GM18870 (cell line): ENCODE measurements around the gene HLA-DOB.

ENCODE experiments used
- ATAC-seq: cut with Tn5 transposase; IDR thresholded peaks from one replicate; pipeline ENCODE4 v1.9.1; 2021; ENCODE audit warnings: moderate library complexity; ENCODE audit not compliant: unreplicated experiment

The HLA-DOB gene

DNA sequence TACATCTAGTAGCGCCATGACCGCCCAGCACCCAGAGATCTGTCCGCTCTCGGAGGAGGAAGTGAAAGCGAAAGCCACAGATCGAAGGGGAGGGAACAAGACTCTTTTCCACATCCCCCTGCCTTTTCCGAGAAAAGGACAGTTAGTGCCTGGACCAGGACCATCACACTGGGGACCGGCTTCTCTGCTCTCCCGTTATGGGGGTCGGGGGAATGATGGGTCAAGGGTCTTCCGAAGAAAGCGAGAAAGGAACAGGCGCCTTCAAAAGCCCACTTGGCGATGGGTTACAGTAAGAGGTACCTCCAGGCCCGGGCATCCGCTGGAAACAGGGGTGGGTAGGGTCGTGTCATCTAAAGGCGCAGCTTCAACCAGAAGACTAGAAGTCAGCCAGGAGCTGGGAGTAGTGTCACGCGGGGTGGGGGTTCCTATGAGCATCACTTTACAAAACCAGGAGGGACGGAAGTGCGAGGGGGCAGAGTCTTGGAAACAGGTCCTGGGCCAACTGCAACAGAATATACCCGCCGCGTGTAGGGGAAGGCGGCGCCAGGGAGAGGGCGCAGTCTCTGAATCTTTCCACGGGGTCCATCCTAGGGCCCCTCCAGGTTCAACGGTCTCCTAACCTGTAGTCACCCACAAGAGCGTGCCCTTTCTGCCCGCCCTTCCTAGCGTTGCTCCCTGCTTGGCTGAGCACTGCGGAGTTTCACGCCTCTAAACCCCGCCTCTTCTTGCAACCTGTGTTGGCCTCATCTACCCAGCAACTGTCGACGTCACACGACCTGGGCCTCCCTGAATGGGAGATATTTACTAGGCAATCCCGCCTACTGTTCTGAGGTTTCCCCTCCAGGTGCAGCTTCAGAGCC is 27.4 kb upstream of the HLA-DOB start, which contains the start of gene PSMB8:
PSMB8 (minus strand) TSS at position 69 of the 860 bp plus-strand sequence; CDS start at position 18, 51 bp downstream.
- ATAC-seq: peak; percentile 69

DNA sequence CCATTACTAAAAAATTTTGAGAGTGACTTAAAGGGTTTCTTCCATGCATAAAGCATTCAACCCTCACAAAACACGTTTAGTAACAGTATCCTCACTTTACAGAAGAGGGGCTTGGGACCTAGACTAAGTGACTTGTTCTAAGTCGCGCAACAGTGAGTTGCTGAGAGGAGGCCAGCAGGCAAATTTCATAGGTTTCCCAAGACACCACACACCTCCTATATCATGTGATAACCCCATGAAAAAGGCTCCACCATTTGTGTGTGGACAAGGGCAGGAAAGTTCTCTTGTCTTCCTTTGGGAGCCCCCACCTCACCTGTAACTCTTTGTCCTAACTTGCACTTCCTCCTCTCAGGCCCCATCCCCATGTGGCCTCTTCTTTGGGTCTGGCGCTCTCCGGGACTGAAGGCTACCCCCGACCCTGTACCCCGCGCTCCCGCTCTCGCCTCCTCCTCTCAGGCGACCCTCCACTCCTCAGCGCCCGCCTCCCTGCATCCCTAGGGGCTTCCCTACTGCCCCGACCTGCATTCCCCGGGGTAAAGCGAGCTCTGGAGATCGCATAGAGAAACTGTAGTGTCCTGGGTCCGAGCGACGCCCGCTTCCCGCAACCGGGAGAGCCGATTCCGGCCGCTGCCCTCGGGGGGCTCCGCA is 26.7 kb upstream of the HLA-DOB start:
- no peak for ATAC-seq

DNA sequence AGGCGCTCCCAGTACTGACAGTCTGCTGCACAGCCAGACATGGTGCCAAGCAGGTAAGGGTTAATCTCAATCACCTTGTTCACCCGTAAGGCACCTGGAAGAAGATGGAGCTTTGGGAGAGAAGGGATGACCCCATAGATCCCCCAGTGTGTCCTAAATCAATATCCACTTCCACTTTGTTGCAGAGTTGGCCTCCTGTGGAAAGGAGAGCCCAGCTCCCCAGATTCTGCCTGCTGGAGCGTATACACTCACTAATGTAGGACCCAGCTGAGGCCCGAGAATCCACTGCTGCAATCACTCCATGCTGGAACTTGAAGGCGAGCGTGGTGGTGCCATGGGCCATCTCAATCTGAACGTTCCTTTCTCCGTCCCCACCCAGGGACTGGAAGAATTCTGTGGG is 25.9 kb upstream of the HLA-DOB start:
- ATAC-seq: no peak

DNA sequence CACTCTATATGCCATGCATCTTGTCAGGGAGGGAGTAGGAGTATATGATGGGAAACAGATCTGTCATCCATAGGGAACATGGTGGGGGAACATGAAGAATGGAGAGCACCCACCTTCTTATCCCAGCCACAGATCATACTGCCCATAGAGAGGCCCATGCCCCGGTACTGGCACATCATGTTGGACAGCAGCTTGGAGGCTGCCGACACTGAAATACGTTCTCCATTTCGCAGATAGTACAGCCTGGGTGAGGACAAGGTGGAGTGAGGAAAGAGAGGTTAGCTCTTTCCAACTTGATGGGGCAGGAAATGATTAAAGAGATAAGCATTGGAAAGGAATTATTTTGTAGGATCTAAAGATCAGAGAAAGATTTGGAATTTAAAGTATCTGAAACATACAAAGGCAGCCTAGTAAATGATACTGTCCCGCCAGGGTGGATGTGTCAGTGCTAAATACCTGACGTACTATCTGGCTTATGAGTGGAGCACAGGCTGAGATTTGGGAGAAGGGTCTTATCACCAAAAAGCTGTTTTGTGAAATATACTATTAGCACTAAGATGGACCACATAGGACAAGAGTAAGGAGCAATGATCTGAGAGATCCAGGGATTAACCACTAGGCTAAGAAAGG is 25.3 kb upstream of the HLA-DOB start:
- ATAC-seq: no peak

DNA sequence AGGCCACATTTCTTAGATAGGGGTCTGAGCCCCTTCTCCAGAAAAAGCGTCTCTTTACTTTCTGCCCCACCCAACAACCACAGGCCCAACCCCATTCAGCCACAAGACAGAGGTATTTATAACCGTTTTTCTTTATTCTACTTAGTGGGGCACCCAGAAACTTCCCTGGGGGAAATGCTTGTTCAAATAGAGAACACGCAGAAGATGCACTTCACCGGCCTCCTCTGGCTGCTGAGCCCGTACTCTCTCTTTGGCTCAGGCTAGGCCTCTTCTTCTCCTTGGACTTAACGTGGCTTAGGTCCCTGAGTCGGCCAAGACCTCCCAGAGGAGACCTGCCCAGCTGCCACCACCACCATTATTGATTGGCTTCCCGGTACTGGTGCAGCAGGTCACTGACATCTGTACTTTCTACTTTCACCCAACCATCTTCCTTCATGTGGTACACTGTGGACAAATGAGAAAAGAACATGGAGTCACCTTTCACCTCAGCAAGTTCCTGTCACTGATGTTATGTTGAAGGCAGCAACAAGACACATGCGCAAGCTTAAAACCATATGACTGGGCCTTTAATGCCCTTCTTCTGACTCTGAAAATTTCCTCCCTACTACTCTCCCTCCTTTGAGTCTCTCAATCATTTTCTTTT is 23.9 kb upstream of the HLA-DOB start:
- no peak for ATAC-seq

DNA sequence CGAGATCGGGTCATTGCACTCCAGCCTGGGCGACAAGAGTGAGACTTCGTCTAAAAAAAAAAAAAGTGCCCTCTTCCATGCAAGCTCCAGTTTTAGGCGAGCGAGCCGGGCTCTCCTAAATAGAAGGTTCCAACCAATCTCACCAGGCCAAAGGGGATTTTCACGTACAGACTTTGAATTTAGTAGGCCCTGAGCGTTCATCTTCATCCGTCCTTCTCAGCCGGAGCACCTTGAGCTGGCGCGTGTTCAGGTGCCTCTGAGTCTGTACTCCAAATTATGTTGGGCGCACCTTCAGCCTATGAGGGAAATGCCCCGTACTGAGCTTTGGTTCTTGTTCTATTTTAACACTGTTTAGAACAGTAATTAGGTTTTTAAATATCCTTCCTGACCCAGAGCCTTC is 22.6 kb upstream of the HLA-DOB start:
- ATAC-seq: no peak

DNA sequence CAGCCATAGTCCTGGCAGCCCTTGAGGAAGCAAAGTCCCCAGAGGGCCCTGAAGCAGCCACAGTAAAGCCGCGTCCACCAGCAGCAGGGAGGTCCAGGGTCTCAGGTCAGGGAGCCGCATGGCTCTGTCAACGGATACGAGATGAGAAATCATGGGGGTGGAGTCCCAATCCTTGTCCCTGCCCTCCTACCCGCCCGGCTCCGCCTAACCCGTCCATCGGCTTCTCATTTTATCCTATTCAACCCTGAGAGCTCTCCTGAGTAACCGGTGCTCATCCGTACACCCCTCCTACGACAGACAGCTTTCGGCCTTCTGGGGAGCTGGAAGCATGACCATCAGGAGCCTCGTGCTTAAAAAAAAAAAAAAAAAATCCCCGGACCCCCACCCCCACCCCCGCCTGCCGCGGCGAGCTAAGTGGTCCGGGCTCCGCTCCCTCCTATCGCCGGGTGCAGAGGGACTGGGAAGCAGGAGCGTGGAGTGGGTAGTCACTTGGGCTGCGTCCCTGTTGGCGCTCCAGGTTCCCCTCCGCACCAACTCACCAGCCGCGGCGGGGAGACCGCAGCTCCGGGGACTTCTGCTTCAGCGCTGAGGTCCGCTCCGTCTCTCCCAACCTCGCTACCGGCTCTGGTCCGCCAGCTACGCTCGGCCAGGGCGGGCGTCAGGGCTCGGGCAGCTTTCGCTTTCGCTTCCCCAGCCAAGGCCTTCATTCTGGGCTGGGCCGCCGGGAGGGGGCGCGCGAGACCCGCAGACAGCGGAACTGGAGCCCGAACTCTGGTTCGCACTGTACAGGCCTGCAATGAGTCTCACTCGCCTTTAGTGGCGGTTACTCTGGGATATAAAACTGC is 21.5 kb upstream of the HLA-DOB start, which contains the start of gene TAP2:
TAP2 (minus strand) TSS at position 626 of the 845 bp plus-strand sequence; CDS start at position 120, 506 bp downstream.
- ATAC-seq: peak; percentile 70

DNA sequence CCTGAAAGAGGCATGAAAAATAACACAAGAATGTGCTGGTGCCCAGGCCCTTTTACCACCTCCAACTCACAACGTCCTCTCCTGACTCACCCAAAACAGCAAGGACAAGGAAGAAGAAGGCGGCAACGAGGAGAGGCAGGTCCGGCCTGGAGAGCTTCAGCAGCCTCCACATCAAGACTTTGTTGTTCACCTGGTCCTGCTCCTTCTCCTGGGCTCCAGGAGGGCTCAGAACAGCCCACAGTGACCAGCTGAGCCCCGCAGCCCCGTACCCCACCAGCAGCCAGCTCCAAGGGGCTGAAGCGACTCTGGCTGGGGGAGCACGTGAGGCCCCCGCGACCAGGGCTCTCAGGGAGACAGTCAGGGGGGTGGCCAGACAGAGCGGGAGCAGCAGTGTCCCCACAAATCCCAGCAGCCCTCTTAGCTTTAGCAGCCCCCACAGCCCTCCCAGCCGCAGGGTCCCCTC is 20.9 kb upstream of the HLA-DOB start:
- no peak for ATAC-seq

DNA sequence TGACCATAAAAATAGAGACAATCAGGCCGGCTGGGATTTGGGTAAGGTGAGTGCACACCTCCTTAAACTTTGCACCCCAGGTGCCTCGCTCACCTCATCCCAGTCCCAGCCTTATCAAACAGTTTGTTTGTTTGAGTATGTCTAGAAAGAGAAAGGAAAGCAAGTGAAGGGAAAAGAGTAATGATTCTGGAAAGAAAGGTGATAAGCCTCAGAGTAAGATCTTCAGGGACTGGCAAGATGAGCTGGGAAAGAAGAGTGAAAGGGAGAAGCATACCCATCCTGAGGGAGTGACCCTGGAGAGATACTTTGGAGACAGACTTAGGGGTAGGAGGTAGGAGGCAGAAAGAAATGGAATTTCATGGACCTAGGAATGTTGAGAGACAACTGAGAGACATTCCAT is 20.1 kb upstream of the HLA-DOB start:
- no peak for ATAC-seq

DNA sequence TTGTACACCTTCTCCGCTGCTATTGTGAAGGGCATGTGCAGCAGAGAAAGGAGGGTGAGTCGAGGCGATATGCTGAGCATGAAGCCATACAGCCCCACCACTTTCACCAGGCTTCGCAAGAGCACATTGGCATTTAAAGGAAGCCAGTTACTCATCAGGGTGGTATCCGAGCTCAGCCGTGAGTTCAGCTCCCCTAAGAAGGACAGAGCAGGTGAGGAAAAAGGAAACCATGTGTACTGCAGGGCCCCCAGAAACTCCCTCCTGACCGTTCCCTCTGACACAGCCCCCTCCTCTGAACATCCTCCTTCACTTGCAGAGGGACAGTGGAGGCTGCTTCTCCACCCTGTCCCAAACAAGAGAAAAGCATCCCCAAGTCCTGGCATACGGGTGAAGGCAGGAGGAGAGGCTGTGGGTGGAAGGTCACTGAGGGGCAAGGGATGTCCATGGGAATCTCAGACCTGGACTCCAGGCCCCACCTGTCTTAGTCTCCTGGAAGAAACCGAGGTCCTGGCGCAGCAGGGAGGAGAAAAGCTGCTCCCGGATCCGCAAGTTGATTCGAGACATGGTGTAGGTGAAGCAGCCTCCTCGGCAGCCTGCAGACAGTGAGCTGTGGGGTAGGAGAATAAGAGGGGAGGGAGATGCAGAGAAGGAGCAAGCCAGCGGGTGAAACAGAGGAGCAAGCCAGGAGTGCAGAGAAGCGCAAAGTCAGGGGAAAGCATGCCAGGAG is 18.5 kb upstream of the HLA-DOB start:
- ATAC-seq: no peak

DNA sequence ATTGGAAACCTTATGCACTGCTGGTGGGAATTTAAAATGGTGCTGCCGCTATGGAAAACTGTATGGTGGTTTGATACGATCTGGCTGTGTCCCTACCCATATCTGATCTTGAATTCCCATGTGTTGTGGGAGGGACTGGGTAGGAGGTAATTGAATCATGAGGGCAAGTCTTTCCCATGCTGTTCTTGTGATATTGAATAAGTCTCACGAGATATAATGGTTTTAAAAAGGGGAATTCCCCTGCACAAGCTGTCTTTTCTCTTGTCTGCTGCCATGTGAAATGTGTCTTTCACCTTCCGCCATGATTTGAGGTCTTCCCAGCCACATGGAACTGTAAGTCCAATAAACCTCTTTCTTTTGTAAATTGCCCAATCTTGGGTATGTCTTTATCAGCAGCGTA is 16.9 kb upstream of the HLA-DOB start:
- ATAC-seq: no peak

DNA sequence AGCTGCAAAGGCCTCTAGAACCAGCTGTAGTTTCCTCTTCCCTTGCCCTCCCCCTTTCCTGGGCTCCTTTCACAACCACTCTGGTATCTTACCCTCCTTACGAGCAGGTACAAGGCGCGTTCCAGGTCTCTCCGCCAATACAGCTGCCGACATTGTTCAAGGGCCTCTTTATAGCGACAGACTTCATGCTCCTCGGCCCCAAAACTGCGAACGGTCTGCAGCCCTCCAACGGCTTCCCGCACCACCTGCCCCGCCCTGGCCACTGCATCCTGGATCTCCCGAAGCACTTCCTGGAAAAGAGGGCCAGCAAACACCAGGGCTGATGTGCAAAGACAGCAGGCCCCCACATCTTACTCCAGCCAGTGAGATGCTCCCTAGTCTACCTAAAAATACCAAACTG is 15.7 kb upstream of the HLA-DOB start:
- ATAC-seq: no peak

DNA sequence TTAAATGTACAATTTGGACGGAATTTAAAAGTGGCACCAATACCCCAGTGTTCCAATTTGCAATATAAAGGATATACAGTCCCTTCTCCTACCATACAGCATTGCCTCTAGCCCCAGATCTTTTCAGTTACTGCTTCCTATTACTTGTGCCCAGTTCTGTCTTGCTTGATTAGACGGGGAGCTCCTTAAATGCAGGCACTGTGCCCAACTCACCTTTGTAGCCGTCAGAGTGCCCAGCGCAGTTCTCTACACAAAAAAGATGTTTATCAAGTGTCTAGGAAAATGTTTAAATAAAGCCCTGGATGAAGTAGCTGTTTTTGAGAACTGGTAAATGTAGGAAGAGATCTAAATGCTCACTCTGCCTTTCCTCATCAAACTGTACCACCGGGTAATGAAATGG is 14.1 kb upstream of the HLA-DOB start:
- ATAC-seq: no peak

DNA sequence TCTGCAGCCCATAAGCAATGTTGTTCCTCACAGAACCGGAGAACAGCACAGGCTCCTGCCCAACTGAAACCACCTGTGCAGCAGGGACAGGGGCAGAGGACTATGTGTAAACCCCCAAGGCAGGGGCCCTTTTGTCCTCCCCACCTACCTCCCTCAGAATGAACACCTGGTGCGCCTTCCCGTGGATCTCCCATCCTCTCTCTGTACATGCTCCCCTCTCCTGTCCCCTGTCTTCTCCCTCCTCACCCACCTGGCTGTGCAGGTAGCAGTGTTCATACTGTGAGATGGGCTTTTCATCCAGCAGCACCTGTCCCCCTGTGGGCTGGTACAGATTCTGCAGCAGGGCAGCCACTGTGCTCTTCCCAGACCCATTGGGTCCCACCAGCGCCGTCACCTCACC is 13.2 kb upstream of the HLA-DOB start:
- ATAC-seq: no peak

DNA sequence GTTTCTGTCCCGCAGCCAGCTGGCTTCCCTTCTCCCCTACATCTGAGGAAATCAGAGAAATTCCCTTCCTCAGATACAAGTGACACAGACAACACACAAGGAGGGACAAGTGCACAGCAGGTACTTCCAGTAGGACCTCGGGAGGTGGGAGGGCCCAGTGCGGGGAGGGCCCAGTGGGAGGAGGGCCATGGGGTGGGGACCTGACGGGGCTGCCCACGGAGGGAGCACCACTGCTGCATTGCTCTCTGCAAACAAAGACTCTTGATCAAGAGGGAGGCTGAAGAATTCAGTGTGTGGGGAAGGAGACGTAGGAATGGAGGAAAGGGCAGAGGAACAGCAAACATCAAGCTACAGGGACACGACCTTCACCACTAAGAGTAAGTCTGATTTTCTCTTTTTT is 12.7 kb upstream of the HLA-DOB start:
- no peak for ATAC-seq

DNA sequence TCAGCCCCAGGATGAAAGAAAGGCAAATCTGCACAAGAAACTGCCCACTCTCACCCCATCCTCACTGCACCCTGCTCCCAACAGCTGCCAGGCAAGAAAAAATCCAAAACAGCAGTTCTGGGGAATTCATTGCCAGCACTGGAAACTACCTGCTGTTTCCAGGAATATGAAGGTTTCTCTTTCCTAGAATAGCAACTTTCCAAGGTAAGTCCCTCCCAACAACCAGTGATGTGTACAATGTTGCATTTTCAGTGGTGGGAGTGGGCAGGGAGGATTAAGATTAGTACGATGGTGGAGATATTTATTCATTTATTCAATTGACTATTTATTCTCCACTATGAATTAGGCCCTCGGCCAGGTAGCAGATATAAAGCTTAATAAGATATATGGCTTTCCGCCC is 10.2 kb upstream of the HLA-DOB start:
- no peak for ATAC-seq

DNA sequence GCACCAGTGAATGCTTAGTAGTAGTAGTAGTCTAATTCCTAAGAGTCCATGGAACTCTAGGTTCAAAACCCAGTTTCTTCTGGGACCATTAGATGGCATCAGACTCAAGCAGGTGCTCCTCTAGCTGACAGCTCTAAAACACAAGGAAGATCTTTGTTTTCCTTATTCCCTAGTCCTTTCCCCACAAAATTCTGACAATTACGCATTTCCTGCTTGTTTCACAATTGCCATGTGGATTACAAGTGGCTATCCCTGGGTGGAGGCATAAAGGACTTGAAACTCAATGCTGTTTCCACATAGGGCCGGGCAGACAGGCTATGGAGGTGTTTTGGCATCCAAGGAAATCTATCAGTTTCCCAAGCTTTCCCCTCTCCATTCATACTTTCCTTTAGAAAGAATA is 9.2 kb upstream of the HLA-DOB start:
- ATAC-seq: no peak

DNA sequence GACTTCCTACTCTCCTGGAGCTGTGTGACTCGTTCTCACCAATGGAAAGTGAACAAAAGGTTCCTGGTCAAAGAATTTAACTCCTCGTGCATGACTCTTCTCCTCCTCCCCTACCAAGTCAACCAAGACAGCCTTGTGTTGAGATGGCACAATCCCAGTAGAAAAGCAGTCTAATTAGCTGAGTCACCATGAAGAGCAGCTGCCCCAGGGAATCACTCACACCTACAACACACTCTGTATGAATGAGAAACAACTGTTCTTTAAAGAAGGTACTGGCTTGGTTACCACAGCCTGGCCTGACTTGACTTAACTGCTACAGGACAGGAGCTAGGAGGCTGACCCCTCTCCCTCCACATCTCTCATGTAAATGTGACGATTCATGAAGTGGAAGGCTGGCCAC is 2.9 kb upstream of the HLA-DOB start:
- no peak for ATAC-seq

DNA sequence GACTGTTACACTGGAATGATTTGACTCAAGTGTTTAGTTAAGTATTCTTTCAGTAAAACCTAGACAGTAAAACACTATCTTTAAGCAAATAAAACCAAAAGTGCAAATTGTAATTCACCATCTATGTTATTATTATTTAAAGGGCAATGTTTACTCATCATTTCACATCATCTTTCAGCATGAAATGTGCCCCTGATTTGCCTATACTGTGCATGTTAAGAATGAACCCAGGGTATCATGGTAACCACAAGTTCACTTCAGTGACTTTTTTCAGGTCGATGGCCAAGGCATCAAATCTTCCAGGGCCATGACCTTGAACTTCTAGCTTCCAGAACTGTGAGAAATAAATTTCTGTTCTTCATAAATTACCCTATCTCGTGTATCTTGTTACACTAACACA is 2.1 kb upstream of the HLA-DOB start:
- ATAC-seq: no peak

DNA sequence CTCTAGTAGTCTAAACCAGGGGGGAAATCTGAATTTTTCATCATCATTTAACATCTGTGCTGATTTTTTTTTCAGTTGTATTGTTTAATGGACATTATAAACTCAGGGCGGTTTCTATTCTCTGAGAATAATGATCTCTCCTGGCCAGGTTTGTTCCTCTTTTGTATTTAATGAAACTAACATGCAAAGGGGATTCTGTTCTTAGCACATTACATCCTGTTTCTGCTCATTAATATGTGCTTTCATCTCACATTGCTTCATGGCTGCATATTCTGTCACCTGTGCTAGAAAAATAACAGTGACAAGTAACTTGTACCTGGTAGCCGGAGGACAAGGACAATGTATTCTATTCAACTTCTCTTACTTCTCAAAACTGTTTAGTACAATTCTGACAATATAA is 806 bp downstream of the HLA-DOB start:
- peak; percentile 40 for ATAC-seq
